GM18870 (cell line): ENCODE results near the gene STXBP6.

Source experiments
- ATAC-seq: cut with Tn5 transposase; IDR thresholded peaks from one replicate; pipeline ENCODE4 v1.9.1; 2021; ENCODE audit warnings: moderate library complexity; ENCODE audit not compliant: unreplicated experiment

The STXBP6 gene

GRCh38 chr14:25049568-25050268 lies at the start of gene STXBP6:
Gene STXBP6, minus strand, starts transcription at chr14:25050147. Its CDS starts 75,329 bp downstream, at chr14:24974818.
- ATAC-seq = no peak

GRCh38 chr14:25097120-25097519 lies 47.2 kb upstream of the STXBP6 start:
- no peak for ATAC-seq

GRCh38 chr14:25095736-25096437 lies 45.9 kb upstream of the STXBP6 start:
- ATAC-seq = no peak

GRCh38 chr14:25094171-25094907 lies 44.4 kb upstream of the STXBP6 start:
- no peak for ATAC-seq

- no peak for ATAC-seq
Observed at GRCh38 chr14:25092258-25092740, 42.4 kb upstream of the STXBP6 start.

GRCh38 chr14:25090716-25091454 lies 40.9 kb upstream of the STXBP6 start:
- ATAC-seq = no peak

GRCh38 chr14:25090256-25090655 lies 40.3 kb upstream of the STXBP6 start:
- ATAC-seq = no peak

GRCh38 chr14:25089496-25089895 lies 39.5 kb upstream of the STXBP6 start:
- ATAC-seq = no peak

- ATAC-seq = no peak
Observed at GRCh38 chr14:25086821-25087396, 37.0 kb upstream of the STXBP6 start.

GRCh38 chr14:25086081-25086480 lies 36.1 kb upstream of the STXBP6 start:
- no peak for ATAC-seq

GRCh38 chr14:25080682-25081081 lies 30.7 kb upstream of the STXBP6 start:
- no peak for ATAC-seq

- no peak for ATAC-seq
Observed at GRCh38 chr14:25079311-25079710, 29.4 kb upstream of the STXBP6 start.

- no peak for ATAC-seq
Observed at GRCh38 chr14:25074099-25074685, 24.2 kb upstream of the STXBP6 start.

- no peak for ATAC-seq
Observed at GRCh38 chr14:25069879-25070278, 19.9 kb upstream of the STXBP6 start.

- ATAC-seq = no peak
Observed at GRCh38 chr14:25067600-25067999, 17.7 kb upstream of the STXBP6 start.

GRCh38 chr14:25062022-25062321 lies 12.0 kb upstream of the STXBP6 start:
- no peak for ATAC-seq

- ATAC-seq = no peak
Observed at GRCh38 chr14:25056688-25057078, 6.7 kb upstream of the STXBP6 start.

- no peak for ATAC-seq
Observed at GRCh38 chr14:25055992-25056687, 6.2 kb upstream of the STXBP6 start.

GRCh38 chr14:25055005-25055404 lies 5.1 kb upstream of the STXBP6 start:
- ATAC-seq = no peak

- ATAC-seq = no peak
Observed at GRCh38 chr14:25053585-25053984, 3.6 kb upstream of the STXBP6 start.
